Body of pancreas (tissue), 4 donors: ENCODE results near the gene PDCD4. TPM values are rescaled to one million over a fixed set of nuclear protein-coding genes. Genes with fewer than 3 reads are reported as not detected.

Experiments
- ATAC-seq: fragments of 150-250 bp; one replicate; pipeline ENCODE4 v1.9.1; 2016
- DNase-seq, 4 donors: peaks; one replicate each; pipeline ENCODE4 v3.0.0-alpha.2; 2019
- H3K27ac ChIP-seq, 4 donors: fragments of 200-600 bp; sonication (generic); 1 replicate in 3 of 4; 2 replicates in 1 of 4; pipeline versions ENCODE4 v1.5.1 to v1.6.1; 2016 to 2019; ENCODE audit warnings: mild to moderate bottlenecking in 1 of 4, mixed read lengths in 1 of 4, moderate library complexity in 1 of 4
- H3K27me3 ChIP-seq, 2 donors: fragments of 200-600 bp; sonication (generic); one replicate each; pipeline ENCODE4 v1.6.0; 2016; ENCODE audit warnings: mild to moderate bottlenecking in 1 of 2
- H3K36me3 ChIP-seq, 2 donors: fragments of 200-600 bp; sonication (generic); replicated peaks in 1 of 2; 2 replicates each; pipeline ENCODE4 v1.5.1; 2016; ENCODE audit warnings: low read depth in 2 of 2; ENCODE audit not compliant: insufficient read depth in 1 of 2
- H3K4me1 ChIP-seq: fragments of 200-600 bp; sonication (generic); one replicate; pipeline ENCODE4 v1.6.0; 2016
- H3K4me3 ChIP-seq, 2 donors: fragments of 200-600 bp; sonication (generic); 1 replicate in 1 of 2; 2 replicates in 1 of 2; pipeline ENCODE4 v1.5.1; 2016 to 2019
- H3K9me3 ChIP-seq, 3 donors: fragments of 200-600 bp; sonication (generic); 1 replicate in 2 of 3; 2 replicates in 1 of 3; pipeline ENCODE4 v1.5.1; 2016
- POLR2A ChIP-seq, 3 donors: fragments of 450-650 bp; IDR thresholded peaks; one replicate each; pipeline ENCODE4 v1.6.1; 2016; ENCODE audit warnings: antibody characterized with exemption in 3 of 3, mild to moderate bottlenecking in 2 of 3
- whole genome bisulfite sequencing, 2 donors: methylation state at CpG; one replicate each; pipeline ENCODE4 v1.1.5; 2017; 5-methylcytosine and 5-hydroxymethylcytosine counted together
- intact Hi-C: fragments of 100-400 bp; cut with DNase I; formaldehyde crosslinking; loops from one replicate; pipeline ENCODE4 v1.15.1; 2023
- total RNA-seq, 2 donors: library from RNA; depleted of rRNA; stranded (reverse); fragments of >200 nt; gene quantifications; one replicate each; pipeline ENCODE4 v1.1.0, GENCODE V29; 2016
- TF ChIP-seq, protein P1 (sequence below), 7 experiments: fragments of 450-650 bp in 4 of 7; fragments of 200-600 bp in 3 of 7; sonication (generic) in 3 of 7; IDR thresholded peaks; one replicate each; pipeline ENCODE4 v1.5.1; 2016 to 2019; ENCODE audit warnings: antibody characterized with exemption in 7 of 7

Gene PDCD4
- total RNA-seq, 2 donors from 2014 or later: 332 to 458 TPM

- H3K27ac ChIP-seq: no peak overlapping the region
- DNase-seq (no peak), ATAC-seq (no peak)
- H3K36me3 ChIP-seq: no peaks in the 10 kb centered on the region
- no peak overlapping the region for H3K4me3 ChIP-seq
- no peaks in the 10 kb centered on the region for H3K27me3 ChIP-seq
- no peaks in the 10 kb centered on the region for H3K9me3 ChIP-seq
- WGBS, 2 donors: 88 to 93% methylated on average over 11 of the region's 11 CpGs
- H3K4me1 ChIP-seq: peaks cover 33% of the 10 kb centered on the region
- intact Hi-C loops: no loop called here
- TF ChIP-seq, protein P1, sequence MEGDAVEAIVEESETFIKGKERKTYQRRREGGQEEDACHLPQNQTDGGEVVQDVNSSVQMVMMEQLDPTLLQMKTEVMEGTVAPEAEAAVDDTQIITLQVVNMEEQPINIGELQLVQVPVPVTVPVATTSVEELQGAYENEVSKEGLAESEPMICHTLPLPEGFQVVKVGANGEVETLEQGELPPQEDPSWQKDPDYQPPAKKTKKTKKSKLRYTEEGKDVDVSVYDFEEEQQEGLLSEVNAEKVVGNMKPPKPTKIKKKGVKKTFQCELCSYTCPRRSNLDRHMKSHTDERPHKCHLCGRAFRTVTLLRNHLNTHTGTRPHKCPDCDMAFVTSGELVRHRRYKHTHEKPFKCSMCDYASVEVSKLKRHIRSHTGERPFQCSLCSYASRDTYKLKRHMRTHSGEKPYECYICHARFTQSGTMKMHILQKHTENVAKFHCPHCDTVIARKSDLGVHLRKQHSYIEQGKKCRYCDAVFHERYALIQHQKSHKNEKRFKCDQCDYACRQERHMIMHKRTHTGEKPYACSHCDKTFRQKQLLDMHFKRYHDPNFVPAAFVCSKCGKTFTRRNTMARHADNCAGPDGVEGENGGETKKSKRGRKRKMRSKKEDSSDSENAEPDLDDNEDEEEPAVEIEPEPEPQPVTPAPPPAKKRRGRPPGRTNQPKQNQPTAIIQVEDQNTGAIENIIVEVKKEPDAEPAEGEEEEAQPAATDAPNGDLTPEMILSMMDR (IDR thresholded peaks at IDR 0.05): no peak
- no peak for TF ChIP-seq POLR2A (IDR thresholded peaks at IDR 0.05)
Observed at GRCh38 chr10:110829721-110830410, 41.9 kb upstream of the PDCD4 start.

GRCh38 chr10:110833234-110833940 lies 38.3 kb upstream of the PDCD4 start:
- 48 to 56% methylated on average over 13 of the region's 13 CpGs for WGBS, 2 donors
- H3K36me3 ChIP-seq: no peaks in the 10 kb centered on the region
- intact Hi-C loops: no loop called here
- H3K27me3 ChIP-seq: no peaks in the 10 kb centered on the region
- TF ChIP-seq, protein P1 (IDR thresholded peaks at IDR 0.05): peak in 1 of 7 experiments; percentile 7
- TF ChIP-seq POLR2A (IDR thresholded peaks at IDR 0.05): no peak
- H3K27ac ChIP-seq: peak overlapping the region; percentile 88 to 96 (median 94)
- peak; percentile 52 to 73 (median 66) for DNase-seq
- ATAC-seq: peak; percentile 13
- H3K4me3 ChIP-seq: no peak overlapping the region
- H3K4me1 ChIP-seq: peaks cover 57% of the 10 kb centered on the region
- no peaks in the 10 kb centered on the region for H3K9me3 ChIP-seq

GRCh38 chr10:110833941-110834628 lies 37.6 kb upstream of the PDCD4 start:
- DNase-seq (peak; percentile 77 to 87 (median 84)), ATAC-seq (peak; percentile 66)
- peaks cover 64% of the 10 kb centered on the region for H3K4me1 ChIP-seq
- TF ChIP-seq POLR2A (IDR thresholded peaks at IDR 0.05): peak; percentile 24 to 63 (median 60)
- TF ChIP-seq, protein P1 (IDR thresholded peaks at IDR 0.05): no peak
- no peaks in the 10 kb centered on the region for H3K36me3 ChIP-seq
- 16 to 23% methylated on average over 12 to 14 of the region's 14 CpGs for WGBS, 2 donors
- intact Hi-C loops: no loop called here
- no peaks in the 10 kb centered on the region for H3K27me3 ChIP-seq
- H3K9me3 ChIP-seq: no peaks in the 10 kb centered on the region
- H3K27ac ChIP-seq: peak overlapping the region; percentile 88 to 96 (median 94)
- H3K4me3 ChIP-seq: no peak overlapping the region

DNA sequence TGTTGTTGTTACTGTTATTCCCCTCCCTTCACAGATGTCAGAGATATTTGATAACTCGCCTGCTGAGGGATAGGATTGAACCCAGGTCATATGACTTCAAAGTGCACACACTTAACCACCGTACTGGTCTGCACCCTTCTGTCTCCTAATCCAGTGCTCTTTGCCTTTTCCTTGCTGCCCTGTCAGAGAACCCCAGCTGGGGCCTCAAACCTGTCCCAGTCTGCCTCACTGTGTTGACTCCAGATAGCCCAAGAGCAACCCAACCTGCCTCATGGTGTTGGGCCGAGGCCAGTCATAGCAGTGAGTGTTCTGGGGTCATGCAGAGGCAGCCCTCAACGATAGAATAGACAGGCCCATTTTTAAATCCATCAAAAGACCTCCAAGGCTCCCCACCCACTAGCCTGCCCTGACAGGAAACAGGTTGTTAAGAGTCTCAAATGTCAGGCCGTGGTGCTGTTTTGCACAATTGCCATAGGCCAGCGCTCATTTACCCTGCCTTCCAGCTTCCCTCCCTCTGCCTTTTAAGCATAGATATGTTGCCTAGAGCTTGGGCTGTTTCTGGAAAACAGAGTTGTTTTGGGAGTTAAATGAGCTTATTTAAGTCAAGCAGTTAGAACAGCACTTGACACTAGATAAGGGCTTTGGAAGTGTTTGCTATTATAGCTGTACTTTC lies 37.0 kb upstream of the PDCD4 start:
- ATAC-seq (peak; percentile 63), DNase-seq (peak; percentile 74 to 84 (median 78))
- WGBS, 2 donors: 27 to 33% methylated on average over 4 to 6 of the region's 6 CpGs
- H3K4me1 ChIP-seq: peaks cover 71% of the 10 kb centered on the region
- no peaks in the 10 kb centered on the region for H3K27me3 ChIP-seq
- H3K27ac ChIP-seq: peak overlapping the region; percentile 88 to 96 (median 94)
- intact Hi-C loops: no loop called here
- no peaks in the 10 kb centered on the region for H3K36me3 ChIP-seq
- no peaks in the 10 kb centered on the region for H3K9me3 ChIP-seq
- TF ChIP-seq POLR2A (IDR thresholded peaks at IDR 0.05): peak; percentile 10 to 87 (median 43)
- TF ChIP-seq, protein P1 (IDR thresholded peaks at IDR 0.05): peak in 1 of 7 experiments; percentile 4
- H3K4me3 ChIP-seq: no peak overlapping the region
